GM19328 (cell line): Measurements from ENCODE around the gene RPL10L.

Experiments
- ATAC-seq: cut with Tn5 transposase; IDR thresholded peaks from one replicate; pipeline ENCODE4 v1.9.1; 2021; ENCODE audit warnings: mild to moderate bottlenecking, moderate library complexity; ENCODE audit not compliant: unreplicated experiment

Gene RPL10L

GRCh38 chr14:46651526-46652144 is at the start of gene RPL10L:
TSS of gene RPL10L (minus strand) at chr14:46651781. CDS start at chr14:46651736, 45 bp downstream.
- no peak for ATAC-seq

DNA sequence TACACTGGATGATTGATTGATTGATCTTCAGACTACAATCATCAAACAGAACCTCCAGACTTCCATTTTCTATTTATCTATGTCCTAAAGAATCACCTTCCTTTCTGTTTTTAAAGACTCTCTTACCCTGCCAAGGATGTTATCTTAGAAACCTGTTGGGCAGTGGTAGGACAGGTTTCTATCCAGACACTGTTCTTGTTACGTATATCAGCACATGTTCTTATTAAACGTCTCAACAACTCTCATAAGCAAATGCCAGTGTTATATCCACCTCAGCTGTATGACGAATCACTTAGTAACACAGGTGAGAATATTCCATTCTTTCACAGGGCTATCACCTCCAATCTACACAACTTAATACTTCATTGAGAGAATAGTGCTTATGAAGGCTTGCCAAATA is 40.2 kb upstream of the RPL10L start:
- ATAC-seq = no peak

DNA sequence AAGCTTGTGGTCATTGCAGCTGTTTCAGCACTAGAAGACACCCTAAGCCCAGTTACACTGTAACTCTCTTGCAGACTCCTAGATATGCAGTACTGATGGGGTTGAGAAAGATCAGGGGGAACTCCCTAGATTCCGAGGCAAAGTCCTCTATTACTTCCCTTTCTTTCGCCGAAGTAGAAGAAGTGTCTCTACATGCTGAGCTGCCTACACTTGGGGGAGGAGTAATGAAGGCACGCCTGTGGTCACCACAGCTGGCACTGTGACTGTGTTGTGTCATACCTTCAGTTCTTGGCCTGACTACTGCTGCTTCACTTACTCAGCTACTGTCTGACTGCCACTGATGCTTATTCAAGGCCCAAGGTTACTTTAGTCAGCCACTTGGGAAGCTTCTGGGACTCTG is 35.1 kb upstream of the RPL10L start:
- no peak for ATAC-seq

DNA sequence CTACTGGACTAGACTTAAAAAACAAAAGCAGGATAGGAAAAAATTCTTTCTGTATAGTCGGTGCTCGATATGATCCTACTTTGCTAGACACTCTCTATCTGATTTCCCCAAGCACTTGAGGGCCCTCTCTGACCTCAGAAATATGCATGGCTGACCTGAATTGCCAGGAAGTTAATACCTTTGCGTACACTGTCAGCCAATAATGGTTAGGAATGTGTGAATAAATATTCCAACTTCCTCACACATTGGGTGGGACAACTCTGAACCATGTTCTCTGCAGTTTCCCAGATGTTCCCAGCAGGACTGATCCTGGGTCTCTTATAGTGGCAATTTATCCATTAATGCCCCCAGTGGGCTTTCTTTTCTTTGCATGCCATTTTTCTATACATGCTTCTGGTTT is 20.5 kb upstream of the RPL10L start:
- no peak for ATAC-seq

- ATAC-seq = no peak
These were observed 11.8 kb upstream of the RPL10L start for GRCh38 chr14:46663382-46663781.

DNA sequence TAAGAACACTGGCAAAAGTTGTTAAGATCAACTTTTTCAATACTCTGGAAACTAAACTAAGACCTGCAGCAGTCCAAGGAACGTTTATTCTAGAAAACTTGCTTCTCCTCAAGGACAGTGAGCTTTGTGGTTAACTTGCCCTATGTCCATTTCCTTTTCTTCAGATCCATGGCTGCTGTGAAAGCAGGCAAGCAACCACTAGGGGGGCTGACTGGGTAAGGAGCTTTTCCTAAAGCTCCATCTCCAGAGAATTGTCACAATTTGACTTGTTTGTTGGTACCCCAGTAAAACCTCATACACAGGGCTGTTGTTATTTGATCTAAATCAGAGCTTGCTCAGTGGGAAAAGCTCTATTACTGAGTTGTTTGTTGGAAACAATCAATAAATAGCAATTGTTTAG is 10.1 kb upstream of the RPL10L start:
- ATAC-seq = no peak

DNA sequence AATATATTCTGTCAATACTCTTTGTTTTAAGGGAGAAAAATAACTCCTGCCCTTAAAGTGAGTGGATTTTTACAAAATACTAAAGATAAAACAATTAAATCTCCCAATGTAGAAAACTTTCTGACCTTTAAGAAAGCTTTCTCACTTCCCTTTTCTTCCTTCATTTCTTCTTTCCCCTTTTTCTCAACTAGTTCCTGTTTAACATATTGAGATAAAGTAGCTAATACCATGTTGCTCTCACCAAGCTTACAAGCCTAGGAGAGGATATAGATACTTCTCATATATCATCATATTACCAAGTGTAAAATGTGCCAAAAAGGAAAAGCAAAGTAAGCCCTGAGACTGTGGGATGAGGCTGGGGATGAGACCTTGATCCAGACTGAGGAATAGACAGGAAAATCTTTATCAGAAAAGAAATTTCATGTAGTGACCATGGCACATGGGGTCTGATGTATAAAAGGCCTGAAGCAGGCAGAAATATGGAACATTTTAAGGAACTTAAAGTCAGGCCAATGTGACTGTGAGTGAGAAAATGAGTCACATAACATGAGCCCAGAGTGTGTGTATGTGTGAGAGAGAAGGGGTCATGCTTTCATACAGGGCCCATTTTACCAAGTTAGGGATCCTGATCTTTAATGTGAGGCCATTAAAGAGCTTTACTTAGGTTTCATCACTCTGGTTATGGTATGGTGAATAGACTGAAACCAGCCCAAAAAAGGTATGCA is 1.6 kb upstream of the RPL10L start:
- ATAC-seq = no peak

GRCh38 chr14:46646796-46647195 is 4.8 kb downstream of the RPL10L start:
- ATAC-seq = no peak

DNA sequence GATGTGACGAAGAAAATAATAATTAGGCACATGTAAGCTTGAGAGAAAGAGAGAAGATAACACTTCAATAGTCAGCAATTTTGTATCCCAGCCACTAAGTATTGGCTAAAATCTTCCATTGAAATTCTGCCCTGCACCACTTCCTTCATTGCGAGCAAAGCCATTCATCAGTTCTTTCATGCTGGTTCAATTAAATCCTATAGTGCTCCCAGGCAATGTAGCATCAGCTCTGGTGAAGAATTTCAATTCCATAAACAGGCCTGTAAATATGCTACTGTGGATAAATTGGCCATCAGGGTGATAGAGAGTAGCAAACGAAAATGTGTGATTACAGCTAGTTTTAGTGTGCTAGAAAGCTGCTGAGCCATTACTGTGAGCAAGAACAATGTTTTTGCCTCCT is 24.7 kb downstream of the RPL10L start:
- no peak for ATAC-seq
